MCF 10A (cell line): Measurements from ENCODE around the gene WDR45B. TPM values are rescaled to one million over a fixed set of nuclear protein-coding genes. Genes with fewer than 3 reads are reported as not detected.
A peak's percentile ranks its signal among the peaks of the same experiment; 100 is the strongest.

ENCODE experiments used
- BruUV-seq: library from RNA; stranded (reverse); fragments of 400-500 nt; replicated peaks from 2 replicates; lab custom pipeline; 2021; lab: Mats Ljungman, UMichigan
- CTCF ChIA-PET: fragments of 300-600 bp; sonication (Branson Sonifier 250); formaldehyde crosslinking; extraction: SDS; loops from one replicate; lab custom pipeline; 2021; ENCODE audit warnings: antibody characterized with exemption, inconsistent platforms; lab: Yijun Ruan, JAX
- POLR2A ChIA-PET: fragments of 300-600, 350-650 bp; sonication (Branson Sonifier 250); formaldehyde crosslinking; extraction: SDS; loops from one replicate; lab custom pipeline; 2020; ENCODE audit warnings: antibody characterized with exemption, inconsistent platforms; lab: Yijun Ruan, JAX
- DNase-seq: peaks from one replicate; pipeline ENCODE4 v3.0.0-alpha.2; 2018; ENCODE audit not compliant: unreplicated experiment
- H3K27ac Mint-ChIP-seq: one replicate; pipeline ENCODE4 v1.8.0; 2022; ENCODE audit warnings: mild to moderate bottlenecking, low read depth, mixed read lengths; ENCODE audit not compliant: unreplicated experiment
- H3K27me3 Mint-ChIP-seq: one replicate; pipeline ENCODE4 v1.8.0; 2022; ENCODE audit warnings: mixed read lengths; ENCODE audit not compliant: insufficient read depth, unreplicated experiment
- H3K36me3 Mint-ChIP-seq: one replicate; pipeline ENCODE4 v1.8.0; 2022; ENCODE audit warnings: mild to moderate bottlenecking, moderate library complexity, mixed read lengths; ENCODE audit not compliant: insufficient read depth, unreplicated experiment
- H3K4me1 Mint-ChIP-seq: one replicate; pipeline ENCODE4 v1.8.0; 2022; ENCODE audit warnings: mixed read lengths; ENCODE audit not compliant: insufficient read depth, unreplicated experiment
- H3K4me3 Mint-ChIP-seq: one replicate; pipeline ENCODE4 v1.8.0; 2022; ENCODE audit warnings: mild to moderate bottlenecking, moderate library complexity, mixed read lengths; ENCODE audit not compliant: unreplicated experiment
- H3K9me3 Mint-ChIP-seq: one replicate; pipeline ENCODE4 v1.8.0; 2022; ENCODE audit warnings: mixed read lengths; ENCODE audit not compliant: unreplicated experiment
- CTCF ChIP-seq: fragments of 200-600 bp; IDR thresholded peaks from one replicate; pipeline ENCODE4 v1.8.0; 2022; ENCODE audit warnings: antibody characterized with exemption, mild to moderate bottlenecking; ENCODE audit not compliant: unreplicated experiment
- intact Hi-C: fragments of 100-400 bp; cut with micrococcal nuclease; formaldehyde crosslinking; loops from 2 replicates; pipeline ENCODE4 v1.14.1; 2022
- total RNA-seq: library from RNA; stranded (reverse); gene quantifications from 2 replicates; pipeline ENCODE4 v1.2.3, GENCODE V29; 2022

WDR45B gene
- total RNA-seq, 1 experiment from 2014 or later: 88.3 TPM

DNA sequence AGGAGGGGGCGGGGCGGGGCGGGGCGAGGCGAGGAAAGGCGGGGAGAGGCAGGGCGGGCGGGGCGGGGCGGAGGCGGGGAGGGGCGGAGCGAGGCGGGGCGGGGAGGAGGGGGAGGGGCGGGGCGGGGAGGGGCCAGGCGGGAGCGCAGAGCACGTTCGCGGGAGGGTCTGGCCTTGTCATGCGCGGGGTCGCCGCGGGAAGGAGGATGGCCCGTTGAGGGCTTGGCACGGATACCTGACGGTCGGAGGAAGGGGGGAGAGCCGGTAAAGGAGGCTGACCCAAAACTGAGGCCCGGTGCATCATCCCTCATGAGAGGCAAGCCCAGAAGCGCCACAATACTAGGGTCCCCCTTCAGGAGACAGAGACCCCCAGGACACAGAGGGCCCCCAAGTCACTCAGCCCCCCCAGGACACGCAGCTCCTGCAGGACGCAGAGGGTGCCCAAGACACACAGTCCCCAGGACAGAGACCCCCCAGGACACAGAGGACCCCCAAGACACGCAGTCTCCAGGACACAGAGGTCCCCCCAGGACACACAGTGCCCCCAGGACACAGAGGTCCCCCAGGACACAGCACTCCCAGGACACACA, 593 bp upstream of the WDR45B start:
- H3K27ac Mint-ChIP-seq: no peak overlapping the region
- POLR2A ChIA-PET: interaction anchor here (0.6 to 0.9 kb wide), 2 partner anchors 67 to 100 kb away, joined by 3 to 4 read pairs; partner anchors contain the start of gene FN3KRP

DNA sequence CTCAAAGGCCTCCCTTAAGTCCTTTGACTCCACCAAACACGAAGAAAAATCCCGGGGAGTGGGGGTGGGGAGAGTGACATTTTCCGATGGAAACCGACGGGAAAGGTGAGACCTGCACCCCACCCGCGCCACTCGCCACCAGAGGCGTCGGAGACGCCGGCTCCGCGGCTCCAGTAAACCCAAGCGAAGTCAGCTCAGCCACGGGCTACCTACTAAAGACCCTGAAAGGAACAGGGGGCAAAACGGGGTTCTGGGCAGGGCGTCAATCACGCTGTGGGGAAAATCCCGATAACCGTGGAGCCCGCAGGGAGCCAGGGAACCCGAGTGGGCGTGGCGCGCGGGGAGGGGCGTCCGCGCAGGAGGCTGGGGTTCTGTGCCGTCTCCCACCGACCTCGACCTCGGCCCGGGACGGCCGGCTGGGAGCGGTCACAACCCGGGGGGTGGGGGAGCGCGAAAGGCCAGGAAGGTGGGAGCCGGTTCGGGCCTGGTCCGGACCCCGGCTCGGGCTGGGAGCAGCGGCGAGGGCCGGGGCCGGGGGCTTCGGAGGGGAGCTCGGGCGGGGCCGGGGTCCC, 565 bp downstream of the WDR45B start:
- Mint-ChIP-seq H3K27ac (peak overlapping the region; percentile 82), H3K9me3 (no peaks in the 10 kb centered on the region), H3K4me3 (peak overlapping the region; percentile 79), H3K4me1 (peaks cover 16% of the 10 kb centered on the region), H3K36me3 (peaks cover 38% of the 10 kb centered on the region), H3K27me3 (no peaks in the 10 kb centered on the region)
- intact Hi-C loops: loop anchor here (5.0 to 10.0 kb wide), 2 partner anchors 50 to 117 kb away; partner anchors contain the start of gene RAB40B
- POLR2A ChIA-PET: interaction anchor here (0.7 to 1.7 kb wide), 10 partner anchors 12 to 228 kb away, joined by 3 to 5 read pairs (median 4); no protein-coding TSS in a partner anchor
- TSS peak; percentile 17 for BruUV-seq
- TF ChIP-seq CTCF: no peak
- CTCF ChIA-PET: no interaction called here
- DNase-seq: peak; percentile 21

More for the DNA sequence above, 593 bp upstream of the WDR45B start:
- TF ChIP-seq CTCF: no peak
- H3K36me3 Mint-ChIP-seq: peaks cover 28% of the 10 kb centered on the region
- no peak for DNase-seq
- peaks cover 16% of the 10 kb centered on the region for H3K4me1 Mint-ChIP-seq
- H3K27me3 Mint-ChIP-seq: no peaks in the 10 kb centered on the region
- H3K4me3 Mint-ChIP-seq: peak overlapping the region; percentile 79
- H3K9me3 Mint-ChIP-seq: no peaks in the 10 kb centered on the region
- CTCF ChIA-PET: no interaction called here
- no TSS peak for BruUV-seq
- intact Hi-C loops: loop anchor here (5.0 to 10.0 kb wide), 2 partner anchors 48 to 116 kb away; partner anchors contain the start of gene RAB40B

- intact Hi-C loops: loop anchor here (5.0 to 10.0 kb wide), 2 partner anchors 52 to 119 kb away; partner anchors contain the start of gene RAB40B
- H3K36me3 Mint-ChIP-seq: peaks cover 60% of the 10 kb centered on the region
- H3K27ac Mint-ChIP-seq: no peak overlapping the region
- H3K27me3 Mint-ChIP-seq: no peaks in the 10 kb centered on the region
- peak overlapping the region; percentile 79 for H3K4me3 Mint-ChIP-seq
- no peaks in the 10 kb centered on the region for H3K9me3 Mint-ChIP-seq
- no TSS peak for BruUV-seq
- TF ChIP-seq CTCF: no peak
- ChIA-PET CTCF (no interaction called here), POLR2A (interaction anchor here (0.6 kb wide), 1 partner anchor 51 kb away, joined by 3 read pairs; no protein-coding TSS in a partner anchor)
- H3K4me1 Mint-ChIP-seq: peaks cover 16% of the 10 kb centered on the region
- peak; percentile 11 for DNase-seq
Observed at GRCh38 chr17:82645516-82645915, 2.7 kb downstream of the WDR45B start.

- DNase-seq: no peak
- Mint-ChIP-seq H3K27me3 (no peaks in the 10 kb centered on the region), H3K4me3 (no peak overlapping the region), H3K36me3 (peaks cover 68% of the 10 kb centered on the region), H3K9me3 (no peaks in the 10 kb centered on the region), H3K27ac (no peak overlapping the region), H3K4me1 (peaks cover 16% of the 10 kb centered on the region)
- no peak for TF ChIP-seq CTCF
- intact Hi-C loops: loop anchor here (10.0 kb wide), 1 partner anchor 121 kb away; no protein-coding TSS in a partner anchor
- POLR2A ChIA-PET: interaction anchor here (0.7 kb wide), 1 partner anchor 43 kb away, joined by 3 read pairs; no protein-coding TSS in a partner anchor
- CTCF ChIA-PET: no interaction called here
- no TSS peak for BruUV-seq
Observed at GRCh38 chr17:82644148-82644547, 4.1 kb downstream of the WDR45B start.
